ENCODE measurements around the gene KISS1R.
"Not testable (repeated sequence)": the region's sequence is repeated elsewhere in the genome, so short reads cannot be mapped to it uniquely, and the experiment has no call there.

KISS1R gene

DNA sequence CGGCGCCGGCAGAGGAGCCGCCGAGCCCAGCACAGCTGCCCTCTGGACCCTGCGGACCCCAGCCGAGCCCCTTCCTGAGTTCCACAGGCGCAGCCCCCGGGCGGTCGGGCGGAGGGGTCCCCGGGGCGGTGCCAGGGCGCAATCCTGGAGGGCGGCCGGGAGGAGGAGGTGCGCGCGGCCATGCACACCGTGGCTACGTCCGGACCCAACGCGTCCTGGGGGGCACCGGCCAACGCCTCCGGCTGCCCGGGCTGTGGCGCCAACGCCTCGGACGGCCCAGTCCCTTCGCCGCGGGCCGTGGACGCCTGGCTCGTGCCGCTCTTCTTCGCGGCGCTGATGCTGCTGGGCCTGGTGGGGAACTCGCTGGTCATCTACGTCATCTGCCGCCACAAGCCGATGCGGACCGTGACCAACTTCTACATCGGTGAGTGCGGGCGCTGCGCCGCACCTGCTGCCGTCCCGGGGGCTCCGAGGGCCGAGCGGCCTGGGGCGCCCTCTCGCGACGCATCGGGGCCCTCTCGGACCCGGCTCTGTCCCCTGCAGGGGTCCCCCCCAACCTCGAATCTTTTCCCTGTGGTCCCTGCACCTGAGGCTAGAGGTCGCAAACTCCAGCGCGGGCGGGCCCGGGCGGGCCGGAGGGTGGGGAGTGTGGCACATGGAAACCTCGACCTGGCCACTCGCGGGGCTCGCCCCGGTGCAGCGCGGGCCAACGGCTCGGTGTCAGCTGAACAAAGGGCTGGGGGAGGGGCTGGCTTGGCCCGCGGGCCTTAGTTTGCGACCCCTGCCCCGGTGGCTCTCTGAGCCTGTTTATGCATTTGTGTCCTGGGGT is at the start of gene KISS1R:
KISS1R (plus strand) TSS at position 11 of the 829 bp plus-strand sequence; CDS start at position 181, 170 bp downstream.
- DNase-seq (ENCODE audit: low read depth), result peak; percentile 33

DNA sequence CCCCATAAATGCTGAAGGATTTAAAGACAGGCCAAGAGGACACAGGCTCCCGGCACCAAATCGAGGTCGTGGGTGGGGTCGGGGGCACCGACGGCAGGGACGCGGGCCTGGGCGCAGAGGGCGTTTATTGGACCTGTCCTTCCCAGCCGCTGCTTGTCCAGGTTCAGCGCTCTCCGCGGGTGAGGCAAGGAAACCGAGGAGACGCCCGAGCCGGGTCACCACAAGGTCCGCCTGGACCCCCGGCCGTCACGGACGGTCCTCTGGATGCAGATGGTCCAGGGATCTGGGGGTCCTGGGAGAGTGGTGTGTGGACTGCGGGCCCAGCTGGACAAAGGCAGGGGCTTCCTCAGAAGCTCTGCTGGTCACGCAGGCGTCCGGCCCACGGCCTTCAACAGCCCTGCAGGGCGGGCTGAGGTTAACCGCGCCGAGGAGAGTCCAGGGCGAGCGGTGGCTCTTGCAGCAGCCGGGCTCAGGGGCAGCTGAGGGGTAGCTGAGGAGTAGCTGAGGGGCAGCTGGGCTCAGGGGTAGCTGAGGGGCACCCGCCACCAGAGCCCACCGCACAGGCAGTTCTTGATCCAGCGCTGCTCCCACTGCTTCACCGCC is 49.2 kb upstream of the KISS1R start:
- no peak for DNase-seq (ENCODE audit: low read depth)

GRCh38 chr19:868458-869244 is 48.5 kb upstream of the KISS1R start:
- no peak for DNase-seq (ENCODE audit: low read depth)

- DNase-seq (ENCODE audit: low read depth), result peak; percentile 97
These were observed 47.6 kb upstream of the KISS1R start for GRCh38 chr19:869245-870177.

GRCh38 chr19:870314-870713 is 46.8 kb upstream of the KISS1R start:
- no peak for DNase-seq (ENCODE audit: low read depth)

DNA sequence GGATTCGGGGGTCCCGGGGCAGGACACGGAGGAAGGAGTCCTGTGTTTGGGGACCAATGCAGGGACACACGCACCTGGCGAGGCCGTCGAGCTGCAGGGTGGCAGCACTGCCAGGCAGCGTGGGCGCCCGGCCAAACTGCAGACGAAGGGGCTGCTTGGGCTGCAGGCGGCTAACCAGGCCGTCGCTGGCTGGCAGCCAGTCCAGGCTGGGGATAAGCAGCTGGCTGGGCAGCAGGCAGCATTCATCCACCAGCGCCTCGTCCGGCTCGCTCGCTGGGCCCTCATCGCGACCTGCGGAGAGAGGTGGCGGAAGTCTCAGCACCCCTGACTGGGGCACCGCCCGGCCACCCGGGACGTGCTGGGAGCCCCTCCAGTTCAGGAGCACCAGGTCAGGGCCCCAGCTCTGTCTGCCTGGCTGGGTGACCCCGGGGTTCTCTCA is 46.2 kb upstream of the KISS1R start:
- DNase-seq (ENCODE audit: low read depth), result no peak

DNA sequence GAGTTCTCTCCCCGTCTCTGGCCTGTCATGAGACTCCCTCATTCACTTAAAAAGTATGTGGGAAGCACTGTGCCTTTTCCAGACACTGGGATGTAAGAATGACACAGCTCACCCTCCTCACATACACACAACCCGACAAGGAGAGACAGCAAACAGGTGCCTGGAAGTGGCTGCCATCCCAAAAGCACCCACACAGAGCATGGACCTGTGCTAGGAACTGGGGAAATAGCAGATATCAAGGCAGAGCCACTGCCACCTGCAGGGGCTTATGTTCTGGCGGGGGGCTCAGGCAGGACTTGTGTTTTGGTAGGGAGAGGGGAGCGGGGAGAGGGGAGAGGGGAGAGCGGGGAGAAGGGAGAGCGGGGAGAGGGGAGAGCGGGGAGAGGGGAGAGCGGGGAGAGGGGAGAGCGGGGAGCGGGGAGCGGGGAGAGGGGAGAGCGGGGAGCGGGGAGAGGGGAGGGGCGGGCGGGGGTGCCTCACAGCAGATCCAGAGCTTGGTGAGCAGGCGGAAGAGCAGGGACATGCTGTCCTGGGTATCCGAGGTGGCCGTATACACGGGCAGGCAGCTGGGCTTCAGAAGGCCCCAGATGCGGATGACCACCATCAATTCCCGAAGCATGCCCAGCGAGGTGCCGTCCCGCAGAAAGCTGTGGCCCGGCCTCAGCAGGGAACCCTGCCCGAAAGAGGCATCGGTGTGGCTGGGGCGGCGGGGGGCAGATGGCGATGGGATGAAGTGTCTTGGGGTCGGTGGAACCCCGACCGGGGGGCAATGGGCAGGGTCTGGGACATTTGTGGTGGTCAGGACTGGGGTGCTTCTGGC is 45.5 kb upstream of the KISS1R start:
- DNase-seq (ENCODE audit: low read depth), result no peak

- DNase-seq (ENCODE audit: low read depth), result peak; percentile 42
These were observed 44.7 kb upstream of the KISS1R start for GRCh38 chr19:872266-872951.

DNA sequence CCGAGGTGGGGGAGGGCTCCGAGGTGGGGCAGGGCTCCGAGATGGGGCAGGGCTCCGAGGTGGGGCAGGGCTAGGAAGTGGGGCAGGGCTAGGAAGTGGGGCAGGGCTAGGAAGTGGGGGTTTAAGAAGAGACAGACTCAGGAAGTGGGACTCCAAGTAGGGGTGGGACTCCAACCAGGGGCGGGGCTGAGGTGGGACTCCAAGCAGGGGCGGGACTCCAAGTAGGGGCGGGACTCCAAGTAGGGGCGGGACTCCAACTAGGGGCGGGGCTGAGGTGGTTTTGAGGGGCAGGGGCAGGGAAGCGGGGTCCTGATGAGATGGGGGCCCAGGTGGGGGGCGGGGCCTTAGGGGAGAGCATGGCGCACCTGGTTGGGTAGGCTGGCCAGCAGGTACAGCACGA is 44.0 kb upstream of the KISS1R start:
- DNase-seq (ENCODE audit: low read depth), result peak; percentile 43

GRCh38 chr19:873561-874041 is 43.5 kb upstream of the KISS1R start:
- DNase-seq (ENCODE audit: low read depth), result no peak

DNA sequence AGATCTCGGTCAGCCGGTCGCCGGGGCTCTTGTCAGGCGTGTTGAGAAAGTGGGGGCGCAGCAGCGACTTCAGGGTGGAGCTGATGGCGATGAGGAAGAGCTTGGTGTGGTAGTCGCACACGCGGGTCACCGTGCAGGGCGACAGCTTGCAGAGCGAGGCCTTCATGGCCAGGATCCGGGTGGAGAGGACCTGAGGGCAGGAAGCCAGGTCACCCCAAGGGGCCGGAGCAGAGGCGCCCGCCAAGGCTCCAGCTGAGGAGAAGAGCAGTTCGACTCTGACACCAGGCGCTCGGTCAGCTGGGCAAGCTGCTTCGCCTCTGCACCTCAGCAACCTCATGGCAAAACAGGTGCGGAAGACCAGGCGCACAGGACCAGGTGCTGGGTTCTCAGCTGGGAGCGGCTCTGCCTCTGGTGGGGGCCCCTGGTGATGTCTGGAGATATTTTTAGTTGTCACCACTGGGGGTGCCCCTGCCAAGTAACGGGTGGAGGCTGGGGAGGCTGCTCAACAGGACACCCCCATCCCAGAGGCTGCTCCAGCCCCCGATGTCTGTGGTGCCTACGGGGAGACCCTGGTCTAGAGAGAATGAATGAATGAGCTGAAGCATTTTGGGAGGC is 41.8 kb upstream of the KISS1R start:
- DNase-seq (ENCODE audit: low read depth), result no peak

DNA sequence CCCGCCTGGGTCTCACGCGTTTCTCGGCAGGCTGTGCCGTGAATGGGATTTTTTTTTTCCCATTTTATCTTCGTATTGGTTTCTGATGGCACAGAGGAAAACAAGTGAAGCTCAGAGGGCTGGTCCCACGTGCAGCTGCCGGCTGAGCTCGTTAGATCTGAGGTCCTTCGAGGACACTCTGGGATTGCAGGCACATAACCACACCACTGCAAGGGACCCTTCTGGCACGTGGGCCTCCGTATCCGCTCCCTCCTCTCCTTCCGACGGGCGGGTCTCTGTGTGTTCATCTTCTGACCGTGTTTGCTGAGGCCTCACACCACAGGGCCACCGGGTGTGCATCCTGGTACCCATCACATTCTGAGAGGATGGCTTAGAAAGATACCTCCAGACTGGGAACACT is 41.0 kb upstream of the KISS1R start:
- DNase-seq (ENCODE audit: low read depth), result no peak

DNA sequence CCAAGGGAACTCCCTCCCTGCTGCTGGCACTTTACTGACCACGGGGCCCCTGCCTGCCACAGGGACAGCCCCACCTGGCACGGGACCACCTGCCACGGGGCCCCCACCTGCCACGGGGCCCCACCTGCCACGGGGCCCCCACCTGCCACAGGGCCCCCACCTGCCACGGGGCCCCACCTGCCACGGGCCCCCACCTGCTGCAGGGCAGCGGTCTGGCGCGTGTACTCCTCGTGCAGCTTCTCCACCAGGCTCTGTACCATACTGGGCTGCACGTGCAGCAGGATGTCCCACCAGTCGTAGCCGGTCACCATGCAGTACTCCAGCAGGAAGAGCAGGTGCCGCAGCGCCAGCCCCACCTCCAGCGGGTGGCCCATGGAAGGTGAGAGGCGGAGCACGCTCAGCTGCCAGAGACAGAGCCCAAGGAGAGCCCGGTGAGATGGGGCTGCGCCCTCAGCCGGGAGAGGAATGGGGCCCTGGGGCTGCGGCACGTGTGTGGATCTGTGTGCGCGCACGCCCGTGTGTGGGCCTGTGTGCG is 40.3 kb upstream of the KISS1R start:
- no peak for DNase-seq (ENCODE audit: low read depth)

DNA sequence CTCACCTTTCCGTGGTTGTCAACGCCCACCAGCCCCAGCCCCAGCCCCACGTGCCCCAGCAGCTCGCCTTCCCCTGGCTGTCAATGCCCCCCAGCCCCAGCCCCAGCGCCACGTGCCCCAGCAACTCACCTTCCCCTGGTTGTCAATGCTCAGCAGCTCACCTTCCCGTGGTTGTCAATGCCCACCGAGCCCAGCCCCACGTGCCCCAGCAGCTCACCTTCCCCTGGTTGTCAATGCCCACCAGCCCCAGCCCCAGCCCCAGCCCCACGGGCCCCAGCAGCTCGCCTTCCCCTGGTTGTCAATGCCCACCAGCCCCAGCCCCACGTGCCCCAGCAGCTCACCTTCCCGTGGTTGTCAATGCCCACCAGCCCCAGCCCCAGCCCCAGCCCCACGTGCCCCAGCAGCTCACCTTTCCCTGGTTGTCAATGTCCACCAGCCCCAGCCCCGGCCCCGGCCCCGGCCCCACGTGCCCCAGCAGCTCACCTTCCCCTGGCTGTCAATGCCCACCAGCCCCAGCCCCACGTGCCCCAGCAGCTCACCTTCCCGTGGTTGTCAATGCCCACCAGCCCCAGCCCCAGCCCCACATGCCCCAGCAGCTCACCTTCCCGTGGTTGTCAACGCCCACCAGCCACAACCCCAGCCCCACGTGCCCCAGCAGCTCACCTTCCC is 39.0 kb upstream of the KISS1R start:
- DNase-seq (ENCODE audit: low read depth), result not testable (repeated sequence)

DNA sequence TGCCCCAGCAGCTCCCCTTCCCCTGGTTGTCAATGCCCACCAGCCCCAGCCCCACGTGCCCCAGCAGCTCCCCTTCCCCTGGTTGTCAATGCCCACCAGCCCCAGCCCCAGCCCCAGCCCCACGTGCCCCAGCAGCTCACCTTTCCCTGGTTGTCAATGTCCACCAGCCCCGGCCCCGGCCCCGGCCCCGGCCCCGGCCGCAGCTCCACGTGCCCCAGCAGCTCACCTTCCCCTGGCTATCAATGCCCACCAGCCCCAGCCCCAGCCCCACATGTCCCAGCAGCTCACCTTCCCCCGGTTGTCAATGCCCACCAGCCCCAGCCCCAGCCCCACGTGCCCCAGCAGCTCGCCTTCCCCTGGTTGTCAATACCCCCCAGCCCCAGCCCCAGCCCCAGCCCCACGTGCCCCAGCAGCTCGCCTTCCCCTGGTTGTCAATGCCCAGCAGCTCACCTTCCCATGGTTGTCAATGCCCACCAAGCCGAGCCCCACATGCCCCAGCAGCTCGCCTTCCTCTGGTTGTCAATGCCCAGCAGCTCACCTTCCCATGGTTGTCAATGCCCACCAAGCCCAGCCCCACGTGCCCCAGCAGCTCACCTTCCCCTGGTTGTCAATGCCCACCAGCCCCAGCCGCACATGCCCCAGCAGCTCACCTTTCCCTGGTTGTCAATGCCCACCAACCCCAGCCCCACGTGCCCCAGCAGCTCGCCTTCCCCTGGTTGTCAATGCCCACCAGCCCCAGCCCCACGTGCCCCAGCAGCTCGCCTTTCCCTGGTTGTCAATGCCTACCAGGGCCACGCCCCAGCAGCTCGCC is 38.2 kb upstream of the KISS1R start:
- not testable (repeated sequence) for DNase-seq (ENCODE audit: low read depth)

- no peak for DNase-seq (ENCODE audit: low read depth)
These were observed 37.3 kb upstream of the KISS1R start for GRCh38 chr19:879711-880438.
